Keratinocyte (primary cell): ENCODE results near the gene ADAMTS16. TPM values are rescaled to one million over a fixed set of nuclear protein-coding genes. Genes with fewer than 3 reads are reported as not detected.

Source experiments
- DNase-seq: peaks from one replicate; pipeline ENCODE4 v3.0.0-alpha.2; 2011; ENCODE audit warnings: low read depth, missing footprints, low spot score
- FAIRE-seq: peaks from 2 replicates; lab custom pipeline; 2011; peaks lifted over from hg19 to GRCh38; lab: Jason Lieb, UNC
- H2AFZ ChIP-seq: 2 replicates; pipeline ENCODE4 v1.6.0; 2012; ENCODE audit warnings: low read length, control low read depth, inconsistent platforms; ENCODE audit not compliant: control insufficient read depth
- H3K27ac ChIP-seq: 2 replicates; pipeline ENCODE4 v1.5.1; 2011; ENCODE audit warnings: low read length; ENCODE audit not compliant: control insufficient read depth, insufficient read depth
- H3K27me3 ChIP-seq: 3 replicates; pipeline ENCODE4 v1.6.0; 2011; ENCODE audit warnings: low read length; ENCODE audit not compliant: control insufficient read depth, insufficient read depth; ENCODE audit errors: extremely low read depth
- H3K36me3 ChIP-seq, 2 experiments: 2 replicates in 1 of 2; 3 replicates in 1 of 2; pipeline ENCODE4 v1.5.1; 2011; ENCODE audit warnings: low read length in 2 of 2, mild to moderate bottlenecking in 1 of 2; ENCODE audit not compliant: control insufficient read depth in 2 of 2, insufficient read depth in 2 of 2; ENCODE audit errors: extremely low read depth in 1 of 2
- H3K4me1 ChIP-seq: 3 replicates; pipeline ENCODE4 v1.5.1; 2011; ENCODE audit warnings: low read length; ENCODE audit not compliant: control insufficient read depth, insufficient read depth; ENCODE audit errors: extremely low read depth
- H3K4me2 ChIP-seq: 3 replicates; pipeline ENCODE4 v1.6.0; 2011; ENCODE audit warnings: low read depth, low read length; ENCODE audit not compliant: control insufficient read depth, insufficient read depth; ENCODE audit errors: extremely low read depth
- H3K4me3 ChIP-seq, 3 experiments: fragments of 200-600 bp in 1 of 3; sonication (generic) in 1 of 3; 2 replicates in 2 of 3; 3 replicates in 1 of 3; pipeline ENCODE4 v1.5.1; 2011 to 2016; ENCODE audit warnings: low read length in 3 of 3, mild to moderate bottlenecking in 3 of 3, control low read depth in 2 of 3, inconsistent platforms in 1 of 3, low read depth in 1 of 3, mixed read lengths in 1 of 3, mixed run types in 1 of 3, moderate library complexity in 1 of 3; ENCODE audit not compliant: control insufficient read depth in 2 of 3, insufficient read depth in 2 of 3; ENCODE audit errors: extremely low read depth in 1 of 3
- H3K79me2 ChIP-seq: 2 replicates; pipeline ENCODE4 v1.6.0; 2012; ENCODE audit warnings: low read length; ENCODE audit not compliant: control insufficient read depth, insufficient read depth
- H3K9ac ChIP-seq: 3 replicates; pipeline ENCODE4 v1.6.0; 2011; ENCODE audit warnings: low read length; ENCODE audit not compliant: control insufficient read depth, insufficient read depth; ENCODE audit errors: extremely low read depth
- H3K9me1 ChIP-seq: 3 replicates; pipeline ENCODE4 v1.6.0; 2011; ENCODE audit warnings: low read length; ENCODE audit not compliant: control insufficient read depth, insufficient read depth; ENCODE audit errors: extremely low read depth
- H3K9me3 ChIP-seq: 2 replicates; pipeline ENCODE4 v1.5.1; 2012; ENCODE audit warnings: low read depth, low read length; ENCODE audit not compliant: control insufficient read depth
- H4K20me1 ChIP-seq: 3 replicates; pipeline ENCODE4 v1.6.0; 2011; ENCODE audit warnings: low read length; ENCODE audit not compliant: control insufficient read depth, insufficient read depth; ENCODE audit errors: extremely low read depth
- CTCF ChIP-seq, 3 experiments: IDR thresholded peaks in 1 of 3; conservative IDR thresholded peaks in 1 of 3; optimal IDR thresholded peaks in 1 of 3; 2 replicates in 2 of 3; 3 replicates in 1 of 3; pipeline versions ENCODE3 to v1.5.1; 2011; ENCODE audit warnings: low read length in 3 of 3, mild to moderate bottlenecking in 3 of 3, moderate library complexity in 2 of 3, control low read depth in 1 of 3, inconsistent platforms in 1 of 3; ENCODE audit not compliant: insufficient read depth in 2 of 3; ENCODE audit errors: extremely low read depth in 1 of 3
- EZH2 ChIP-seq: IDR thresholded peaks from one replicate; pipeline ENCODE4 v1.6.1; 2012; ENCODE audit warnings: inconsistent platforms, mild to moderate bottlenecking, low read length, moderate library complexity
- dilution Hi-C: fragments of 300-500 bp; cut with MboI; formaldehyde crosslinking; loops from one replicate; pipeline ENCODE4 v1.7.0; 2020; ENCODE audit warnings: low sequenced_read_pairs; ENCODE audit not compliant: extremely low pct_ligation_motif_present
- polyA plus RNA-seq, 5 experiments: library from polyadenylated mRNA; depleted of rRNA in 3 of 5; stranded (reverse) in 3 of 5; stranded (forward) in 1 of 5; unstranded in 1 of 5; fragments of >200 nt; gene quantifications; 1 replicate in 1 of 5; 2 replicates in 3 of 5; 3 replicates in 1 of 5; pipeline versions ENCODE4 v1.2.1 to v1.2.3, GENCODE V29; 2011 to 2012; ENCODE audit warnings: missing spikeins in 2 of 5, low read depth in 1 of 5, low replicate concordance in 1 of 5

ADAMTS16 gene
- polyA plus RNA-seq, 1 donor (not counting 4 experiments of a cell fraction or from before 2014, with no cell fraction given) = not detected

GRCh38 chr5:5139336-5139776 lies 774 bp upstream of the ADAMTS16 start:
- no peak for FAIRE-seq
- H3K9me1 ChIP-seq = no peaks in the 10 kb centered on the region
- H3K27ac ChIP-seq = no peak overlapping the region
- H3K9me3 ChIP-seq = no peaks in the 10 kb centered on the region
- H3K9ac ChIP-seq = no peak overlapping the region
- H3K4me1 ChIP-seq = no peaks in the 10 kb centered on the region
- no peak overlapping the region for H3K4me2 ChIP-seq
- peaks cover 32% of the 10 kb centered on the region for H3K27me3 ChIP-seq
- no peaks in the 10 kb centered on the region for H3K36me3 ChIP-seq
- no peak overlapping the region for H3K4me3 ChIP-seq
- no peaks in the 10 kb centered on the region for H4K20me1 ChIP-seq
- H3K79me2 ChIP-seq = no peaks in the 10 kb centered on the region
- DNase-seq = no peak
- H2AFZ ChIP-seq = no peak overlapping the region
- dilution Hi-C loops = no loop called here
- TF ChIP-seq EZH2 = peak; percentile 65
- no peak for TF ChIP-seq CTCF (optimal IDR thresholded peaks at IDR 0.05 in 1 of 3, IDR thresholded peaks at IDR 0.05 in 1 of 3, conservative IDR thresholded peaks at IDR 0.05 in 1 of 3; ENCODE audit: extremely low read depth in 1 of 3, insufficient read depth in 2 of 3, low read length in 3 of 3)

GRCh38 chr5:5140479-5141338 lies 579 bp downstream of the ADAMTS16 start:
- dilution Hi-C loops = no loop called here
- no peak overlapping the region for H3K9ac ChIP-seq
- FAIRE-seq = peak; percentile 23

More at GRCh38 chr5:5140479-5141338, 579 bp downstream of the ADAMTS16 start:
- Histone ChIP-seq H3K79me2 (no peaks in the 10 kb centered on the region), H3K4me2 (no peak overlapping the region), H3K9me3 (no peaks in the 10 kb centered on the region), H2AFZ (no peak overlapping the region), H4K20me1 (no peaks in the 10 kb centered on the region), H3K4me3 (no peak overlapping the region), H3K4me1 (no peaks in the 10 kb centered on the region), H3K9me1 (no peaks in the 10 kb centered on the region), H3K27ac (no peak overlapping the region), H3K27me3 (peaks cover 32% of the 10 kb centered on the region), H3K36me3 (no peaks in the 10 kb centered on the region)
- DNase-seq = no peak
- peak; percentile 84 for TF ChIP-seq EZH2
- TF ChIP-seq CTCF (optimal IDR thresholded peaks at IDR 0.05 in 1 of 3, IDR thresholded peaks at IDR 0.05 in 1 of 3, conservative IDR thresholded peaks at IDR 0.05 in 1 of 3; ENCODE audit: extremely low read depth in 1 of 3, insufficient read depth in 2 of 3, low read length in 3 of 3) = no peak
